Calu3 (cell line): ENCODE data around the gene ECT2L. TPM values are rescaled to one million over a fixed set of nuclear protein-coding genes. Genes with fewer than 3 reads are reported as not detected.

ENCODE experiments used
- BruUV-seq: library from RNA; stranded (reverse); fragments of 400-500 nt; replicated peaks from 2 replicates; lab custom pipeline; 2021; lab: Mats Ljungman, UMichigan
- CTCF ChIA-PET: fragments of 300-600 bp; sonication (Branson Sonifier 250); formaldehyde crosslinking; loops from one replicate; lab custom pipeline; 2022; ENCODE audit warnings: antibody characterized with exemption; lab: Charles Lee
- DNase-seq: peaks from one replicate; pipeline ENCODE4 v3.0.0; 2022
- H3K27ac Mint-ChIP-seq: one replicate; pipeline ENCODE4 v1.8.0; 2022; ENCODE audit warnings: mixed read lengths; ENCODE audit not compliant: unreplicated experiment
- H3K27me3 Mint-ChIP-seq: one replicate; pipeline ENCODE4 v1.8.0; 2022; ENCODE audit warnings: mixed read lengths; ENCODE audit not compliant: unreplicated experiment
- H3K36me3 Mint-ChIP-seq: one replicate; pipeline ENCODE4 v1.8.0; 2022; ENCODE audit warnings: mild to moderate bottlenecking, moderate library complexity, mixed read lengths; ENCODE audit not compliant: insufficient read depth, unreplicated experiment
- H3K4me1 Mint-ChIP-seq: one replicate; pipeline ENCODE4 v1.8.0; 2022; ENCODE audit warnings: mild to moderate bottlenecking, low read depth, mixed read lengths; ENCODE audit not compliant: unreplicated experiment
- H3K4me3 Mint-ChIP-seq: one replicate; pipeline ENCODE4 v1.8.0; 2022; ENCODE audit warnings: mild to moderate bottlenecking, low read depth, moderate library complexity, mixed read lengths; ENCODE audit not compliant: unreplicated experiment
- H3K9me3 Mint-ChIP-seq: one replicate; pipeline ENCODE4 v1.8.0; 2022; ENCODE audit warnings: low read depth, mixed read lengths; ENCODE audit not compliant: unreplicated experiment
- CTCF ChIP-seq: fragments of 200-600 bp; IDR thresholded peaks from one replicate; pipeline ENCODE4 v1.8.0; 2022; ENCODE audit warnings: antibody characterized with exemption; ENCODE audit not compliant: unreplicated experiment
- intact Hi-C: fragments of 100-400 bp; cut with micrococcal nuclease; formaldehyde crosslinking; loops from one replicate; pipeline ENCODE4 v1.10.0; 2022; ENCODE audit not compliant: unreplicated experiment
- total RNA-seq: library from RNA; stranded (reverse); gene quantifications from 2 replicates; pipeline ENCODE4 v1.2.3, GENCODE V29; 2022

Gene ECT2L
- total RNA-seq, 1 experiment from 2014 or later = not detected

GRCh38 chr6:138943089-138943625, 147.3 kb downstream of the ECT2L start:
- TF ChIP-seq CTCF = no peak
- H3K4me3 Mint-ChIP-seq = no peak overlapping the region
- no peaks in the 10 kb centered on the region for H3K27me3 Mint-ChIP-seq
- no peaks in the 10 kb centered on the region for H3K9me3 Mint-ChIP-seq
- no TSS peak for BruUV-seq
- no peak overlapping the region for H3K27ac Mint-ChIP-seq
- peaks cover 12% of the 10 kb centered on the region for H3K4me1 Mint-ChIP-seq
- CTCF ChIA-PET = no interaction called here
- no peaks in the 10 kb centered on the region for H3K36me3 Mint-ChIP-seq
- intact Hi-C loops = no loop called here
- no peak for DNase-seq

GRCh38 chr6:138944412-138944811, 148.5 kb downstream of the ECT2L start:
- Mint-ChIP-seq H3K27me3 (no peaks in the 10 kb centered on the region), H3K4me3 (no peak overlapping the region), H3K27ac (no peak overlapping the region), H3K36me3 (no peaks in the 10 kb centered on the region), H3K9me3 (no peaks in the 10 kb centered on the region), H3K4me1 (peaks cover 25% of the 10 kb centered on the region)
- intact Hi-C loops = no loop called here
- DNase-seq = peak; percentile 7
- no TSS peak for BruUV-seq
- TF ChIP-seq CTCF = no peak
- CTCF ChIA-PET = no interaction called here

DNA sequence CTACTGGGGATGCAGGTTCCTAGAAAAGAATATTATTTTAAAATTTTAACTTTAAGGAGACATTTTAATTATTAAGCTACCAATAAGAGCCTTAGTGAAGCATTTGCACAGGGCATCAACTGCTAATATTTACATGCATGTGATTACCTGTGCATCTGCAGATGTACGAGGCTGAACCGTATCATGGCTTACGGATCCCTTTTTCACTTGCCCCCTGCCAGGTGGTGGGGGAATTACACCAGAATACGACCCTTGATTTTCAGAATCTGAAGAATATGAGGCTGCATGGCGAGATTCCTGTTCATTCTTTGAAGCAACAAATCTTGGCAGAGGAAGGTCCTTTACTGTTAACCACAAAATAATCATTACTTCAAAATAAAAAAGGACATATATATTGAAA, 149.5 kb downstream of the ECT2L start:
- peak; percentile 4 for DNase-seq
- no TSS peak for BruUV-seq
- Mint-ChIP-seq H3K36me3 (no peaks in the 10 kb centered on the region), H3K4me3 (no peak overlapping the region), H3K4me1 (peaks cover 25% of the 10 kb centered on the region), H3K9me3 (no peaks in the 10 kb centered on the region), H3K27ac (no peak overlapping the region), H3K27me3 (no peaks in the 10 kb centered on the region)
- no peak for TF ChIP-seq CTCF
- CTCF ChIA-PET = no interaction called here
- intact Hi-C loops = no loop called here

DNA sequence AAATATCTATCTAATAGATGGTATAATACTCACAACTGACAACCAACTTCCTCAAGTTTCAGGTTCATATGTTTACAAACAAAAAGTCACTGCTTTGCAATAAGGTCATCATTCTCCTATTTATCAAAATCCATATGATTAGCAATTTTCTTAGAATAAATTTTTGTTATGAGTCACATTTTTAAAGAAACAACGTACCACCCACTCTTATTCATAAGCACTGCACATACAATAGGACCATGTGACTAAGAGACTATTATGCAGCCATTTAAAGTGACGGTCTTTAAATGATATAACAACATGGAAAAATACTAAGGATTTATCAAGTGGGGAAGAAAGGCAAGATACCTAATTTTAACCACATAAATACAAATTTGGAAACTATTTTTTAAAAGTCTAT, 152.1 kb downstream of the ECT2L start:
- no peak for DNase-seq
- intact Hi-C loops = no loop called here

More for the DNA sequence above, 152.1 kb downstream of the ECT2L start:
- Mint-ChIP-seq H3K4me1 (peaks cover 25% of the 10 kb centered on the region), H3K27me3 (no peaks in the 10 kb centered on the region), H3K4me3 (no peak overlapping the region), H3K27ac (no peak overlapping the region), H3K36me3 (no peaks in the 10 kb centered on the region), H3K9me3 (no peaks in the 10 kb centered on the region)
- CTCF ChIA-PET = no interaction called here
- BruUV-seq = no TSS peak
- no peak for TF ChIP-seq CTCF
